GM19351 (cell line): ENCODE measurements around the gene SPINT3.

ENCODE experiments used
- ATAC-seq: cut with Tn5 transposase; IDR thresholded peaks from one replicate; pipeline ENCODE4 v1.9.1; 2021; ENCODE audit warnings: mild to moderate bottlenecking, moderate library complexity; ENCODE audit not compliant: unreplicated experiment

Gene SPINT3

GRCh38 chr20:45462711-45463509, 52.5 kb downstream of the SPINT3 start:
- no peak for ATAC-seq
